GM19023 (cell line): ENCODE measurements around the gene MYRIP.
A peak's percentile ranks its signal among the peaks of the same experiment; 100 is the strongest.
"Not testable (repeated sequence)": the region's sequence is repeated elsewhere in the genome, so short reads cannot be mapped to it uniquely, and the experiment has no call there.

Experiments used
- ATAC-seq: cut with Tn5 transposase; IDR thresholded peaks from one replicate; pipeline ENCODE4 v1.9.1; 2021; ENCODE audit warnings: mild to moderate bottlenecking, moderate library complexity; ENCODE audit not compliant: unreplicated experiment

Gene MYRIP

GRCh38 chr3:39805650-39806049 lies 3.8 kb upstream of the MYRIP start:
- ATAC-seq = no peak

GRCh38 chr3:39806820-39807219 lies 2.6 kb upstream of the MYRIP start:
- no peak for ATAC-seq

GRCh38 chr3:39808467-39809180 lies 785 bp upstream of the MYRIP start:
- peak; percentile 9 for ATAC-seq

- peak; percentile 22 for ATAC-seq
Observed at GRCh38 chr3:39809995-39810595, 686 bp downstream of the MYRIP start.

- ATAC-seq = no peak
Observed at GRCh38 chr3:39810647-39811161, 1.3 kb downstream of the MYRIP start.

- ATAC-seq = no peak
Observed at GRCh38 chr3:39811561-39811960, 2.2 kb downstream of the MYRIP start.

GRCh38 chr3:39812537-39812936 lies 3.1 kb downstream of the MYRIP start:
- no peak for ATAC-seq

- ATAC-seq = no peak
Observed at GRCh38 chr3:39814007-39814406, 4.6 kb downstream of the MYRIP start.

GRCh38 chr3:39819899-39820298 lies 10.5 kb downstream of the MYRIP start:
- ATAC-seq = no peak

GRCh38 chr3:39833764-39834163 lies 24.4 kb downstream of the MYRIP start:
- ATAC-seq = not testable (repeated sequence)

GRCh38 chr3:39839484-39839883 lies 30.1 kb downstream of the MYRIP start:
- ATAC-seq = no peak

- ATAC-seq = no peak
Observed at GRCh38 chr3:39843440-39843839, 34.0 kb downstream of the MYRIP start.

GRCh38 chr3:39848365-39848764 lies 39.0 kb downstream of the MYRIP start:
- ATAC-seq = no peak

GRCh38 chr3:39849992-39850715 lies 40.7 kb downstream of the MYRIP start:
- ATAC-seq = no peak

GRCh38 chr3:39850716-39851032 lies 41.3 kb downstream of the MYRIP start:
- ATAC-seq = no peak

- no peak for ATAC-seq
Observed at GRCh38 chr3:39855517-39855916, 46.1 kb downstream of the MYRIP start.

GRCh38 chr3:39869890-39870289 lies 60.5 kb downstream of the MYRIP start:
- ATAC-seq = no peak

GRCh38 chr3:39870706-39871105 lies 61.3 kb downstream of the MYRIP start:
- ATAC-seq = no peak

- ATAC-seq = no peak
Observed at GRCh38 chr3:39879581-39879980, 70.2 kb downstream of the MYRIP start.

- no peak for ATAC-seq
Observed at GRCh38 chr3:39882111-39882510, 72.7 kb downstream of the MYRIP start.

- no peak for ATAC-seq
Observed at GRCh38 chr3:39892068-39892467, 82.7 kb downstream of the MYRIP start.

- ATAC-seq = no peak
Observed at GRCh38 chr3:39896184-39896583, 86.8 kb downstream of the MYRIP start.
